GM23338 (cell line): Measurements from ENCODE around the gene KCNIP3. TPM values are rescaled to one million over a fixed set of nuclear protein-coding genes. Genes with fewer than 3 reads are reported as not detected.

ENCODE experiments used
- ATAC-seq: fragments of 200-7000 bp; cut with Tn5 transposase; 3 replicates; pipeline ENCODE4 v1.9.1; 2020
- DNase-seq: peaks from one replicate; pipeline ENCODE4 v3.0.0-alpha.2; 2015; ENCODE audit warnings: low spot score
- H2AFZ ChIP-seq: fragments of 200-600 bp; sonication (generic); 2 replicates; pipeline ENCODE4 v1.8.0; 2016; ENCODE audit warnings: antibody characterized with exemption, mild to moderate bottlenecking, moderate library complexity
- H3F3A ChIP-seq: fragments of 200-600 bp; sonication (generic); replicated peaks from 2 replicates; pipeline ENCODE4 v1.8.0; 2017; ENCODE audit warnings: antibody characterized with exemption, mixed run types, low read depth
- H3K27ac ChIP-seq: fragments of 200-600 bp; sonication (generic); 2 replicates; pipeline ENCODE4 v1.6.1; 2016; ENCODE audit warnings: low read depth
- H3K27me3 ChIP-seq: fragments of 200-600 bp; sonication (generic); 2 replicates; pipeline ENCODE4 v1.8.0; 2016; ENCODE audit warnings: mild to moderate bottlenecking, mixed run types, moderate library complexity; ENCODE audit not compliant: insufficient read depth
- H3K36me3 ChIP-seq: fragments of 200-600 bp; sonication (generic); 2 replicates; pipeline ENCODE4 v1.8.0; 2016; ENCODE audit warnings: mild to moderate bottlenecking; ENCODE audit not compliant: insufficient read depth
- H3K4me1 ChIP-seq: fragments of 200-600 bp; sonication (generic); 2 replicates; pipeline ENCODE4 v1.8.0; 2016; ENCODE audit warnings: mild to moderate bottlenecking, moderate library complexity; ENCODE audit not compliant: insufficient read depth
- H3K4me2 ChIP-seq: fragments of 200-600 bp; sonication (generic); 2 replicates; pipeline ENCODE4 v1.7.1; 2017; ENCODE audit warnings: mixed run types
- H3K4me3 ChIP-seq: fragments of 200-600 bp; sonication (generic); 2 replicates; pipeline ENCODE4 v1.6.1; 2016; ENCODE audit warnings: mixed run types
- H3K79me2 ChIP-seq: fragments of 200-600 bp; sonication (generic); replicated peaks from 2 replicates; pipeline ENCODE4 v1.8.0; 2017; ENCODE audit warnings: mild to moderate bottlenecking; ENCODE audit not compliant: insufficient read depth
- H3K9me2 ChIP-seq: fragments of 200-600 bp; sonication (generic); 2 replicates; pipeline ENCODE4 v1.8.0; 2017; ENCODE audit not compliant: insufficient read depth
- H4K20me1 ChIP-seq: fragments of 200-600 bp; sonication (generic); replicated peaks from 2 replicates; pipeline ENCODE4 v1.8.0; 2017; ENCODE audit warnings: mild to moderate bottlenecking; ENCODE audit not compliant: insufficient read depth
- H3K27ac Mint-ChIP-seq: 2 replicates; pipeline ENCODE4 v1.8.0; 2020; ENCODE audit warnings: inconsistent platforms, mild to moderate bottlenecking, moderate library complexity, mixed read lengths
- H3K27me3 Mint-ChIP-seq: 3 replicates; pipeline ENCODE4 v1.8.0; 2022; ENCODE audit warnings: low read depth, mild to moderate bottlenecking, moderate library complexity, mixed read lengths, inconsistent platforms; ENCODE audit not compliant: insufficient read depth, poor library complexity
- H3K36me3 Mint-ChIP-seq: 3 replicates; pipeline ENCODE4 v1.8.0; 2021; ENCODE audit warnings: low read depth, mild to moderate bottlenecking, inconsistent platforms, moderate library complexity, mixed read lengths
- H3K4me1 Mint-ChIP-seq: 3 replicates; pipeline ENCODE4 v1.8.0; 2020; ENCODE audit warnings: mild to moderate bottlenecking, inconsistent platforms, mixed read lengths
- H3K4me3 Mint-ChIP-seq: 3 replicates; pipeline ENCODE4 v1.8.0; 2021; ENCODE audit warnings: moderate library complexity, mild to moderate bottlenecking, inconsistent platforms, mixed read lengths
- H3K9me3 Mint-ChIP-seq: 3 replicates; pipeline ENCODE4 v1.8.0; 2020; ENCODE audit warnings: moderate library complexity, mild to moderate bottlenecking, inconsistent platforms, mixed read lengths
- CREB1 ChIP-seq: fragments of 250-450 bp; sonication (Bioruptor Pico); IDR thresholded peaks from 2 replicates; pipeline ENCODE4 v1.5.0; 2020; ENCODE audit warnings: low read depth, mild to moderate bottlenecking, moderate library complexity
- CTCF ChIP-seq, 2 experiments: fragments of 200-600 bp in 1 of 2; sonication (generic) in 1 of 2; conservative IDR thresholded peaks; 2 replicates each; pipeline versions ENCODE4 v1.5.1 to v1.6.1; 2016 to 2017; ENCODE audit warnings: antibody characterized with exemption in 2 of 2, low read depth in 2 of 2, mild to moderate bottlenecking in 2 of 2, moderate library complexity in 1 of 2
- ETS1 ChIP-seq: IDR thresholded peaks from 2 replicates; pipeline ENCODE4 v1.6.1; 2016; ENCODE audit warnings: antibody characterized with exemption
- EZH2phosphoT487 ChIP-seq: fragments of 200-600 bp; sonication (generic); IDR thresholded peaks from one replicate; pipeline ENCODE4 v1.8.1; 2018; ENCODE audit warnings: antibody characterized with exemption; ENCODE audit not compliant: unreplicated experiment
- NANOG ChIP-seq: IDR thresholded peaks from 2 replicates; pipeline ENCODE4 v1.6.1; 2016; ENCODE audit warnings: antibody characterized with exemption, borderline replicate concordance
- POLR2AphosphoS5 ChIP-seq: IDR thresholded peaks from 2 replicates; pipeline ENCODE4 v1.6.1; 2016; ENCODE audit warnings: antibody characterized with exemption, low read depth
- REST ChIP-seq: IDR thresholded peaks from one replicate; pipeline ENCODE4 v1.6.1; 2018; ENCODE audit warnings: antibody characterized with exemption; ENCODE audit not compliant: unreplicated experiment
- ZNF331 ChIP-seq: fragments of 250-450 bp; sonication (Bioruptor Pico); IDR thresholded peaks from 2 replicates; pipeline ENCODE4 v1.5.0; 2020; ENCODE audit warnings: low read depth, mild to moderate bottlenecking, moderate library complexity
- polyA plus RNA-seq: library from polyadenylated mRNA; unstranded; fragments of >200 nt; fragmentation: Nextera tagmentation; extraction: Ambion mirVana; gene quantifications from 2 replicates; pipeline ENCODE4 v1.2.1, GENCODE V29; 2016
- total RNA-seq: library from RNA; depleted of rRNA; stranded (reverse); fragments of >200 nt; shearing (Covaris generic); gene quantifications from 2 replicates; pipeline ENCODE4 v1.2.3, GENCODE V29; 2014

The KCNIP3 gene
- total and polyA plus RNA-seq, 2 experiments from 2014 or later: 0.32 to 0.83 TPM

- Histone ChIP-seq H3K79me2 (no peaks in the 10 kb centered on the region), H3K27ac (no peak overlapping the region), H3K4me1 (no peaks in the 10 kb centered on the region), H2AFZ (no peak overlapping the region), H3K36me3 (no peaks in the 10 kb centered on the region), H3K27me3 (no peaks in the 10 kb centered on the region), H4K20me1 (no peaks in the 10 kb centered on the region), H3K9me2 (peaks cover 3% of the 10 kb centered on the region; the same call in 1 of the 2 replicates), H3K4me3 (no peak overlapping the region), H3K4me2 (no peak overlapping the region), H3F3A (no peaks in the 10 kb centered on the region)
- Mint-ChIP-seq H3K4me3 (no peak overlapping the region), H3K4me1 (peaks cover 3% of the 10 kb centered on the region; the same call in 1 of the 3 replicates), H3K36me3 (no peaks in the 10 kb centered on the region), H3K27me3 (peaks cover 8% of the 10 kb centered on the region), H3K27ac (no peak overlapping the region), H3K9me3 (no peaks in the 10 kb centered on the region; the same call in 1 of the 3 replicates)
- TF ChIP-seq POLR2AphosphoS5: no peak
- no peak for TF ChIP-seq ETS1
- TF ChIP-seq CTCF (conservative IDR thresholded peaks at IDR 0.05; ENCODE audit: low read depth in 2 of 2): peak; percentile 59 to 72
- ATAC-seq (peak; percentile 83), DNase-seq (peak; percentile 88)
Observed at GRCh38 chr2:95323347-95324155, 26.4 kb downstream of the KCNIP3 start.

- H3K27ac Mint-ChIP-seq: no peak overlapping the region
- TF ChIP-seq REST (no peak), CTCF (conservative IDR thresholded peaks at IDR 0.05; ENCODE audit: low read depth in 2 of 2) (no peak), CREB1 (CRISPR knock-in tag) (no peak), ZNF331 (no peak), EZH2phosphoT487 (no peak), POLR2AphosphoS5 (no peak), NANOG (no peak), ETS1 (no peak)
Observed at GRCh38 chr2:95325026-95325425, 27.9 kb downstream of the KCNIP3 start.

More at GRCh38 chr2:95325026-95325425, 27.9 kb downstream of the KCNIP3 start:
- no peak overlapping the region for H3K4me2 ChIP-seq
- H3K4me3 Mint-ChIP-seq: no peak overlapping the region
- no peaks in the 10 kb centered on the region for H3K4me1 ChIP-seq
- H3K4me1 Mint-ChIP-seq: peaks cover 3% of the 10 kb centered on the region; the same call in 1 of the 3 replicates
- no peaks in the 10 kb centered on the region for H3K36me3 ChIP-seq
- H3F3A ChIP-seq: no peaks in the 10 kb centered on the region
- H3K27ac ChIP-seq: no peak overlapping the region
- H3K36me3 Mint-ChIP-seq: no peaks in the 10 kb centered on the region
- H3K27me3 Mint-ChIP-seq: peaks cover 5% of the 10 kb centered on the region
- DNase-seq: no peak
- no peak overlapping the region for H2AFZ ChIP-seq
- H3K9me3 Mint-ChIP-seq: no peaks in the 10 kb centered on the region; the same call in 1 of the 3 replicates
- H4K20me1 ChIP-seq: no peaks in the 10 kb centered on the region
- H3K79me2 ChIP-seq: no peaks in the 10 kb centered on the region
- peaks cover 3% of the 10 kb centered on the region; the same call in 1 of the 2 replicates for H3K9me2 ChIP-seq
- no peak overlapping the region for H3K4me3 ChIP-seq
- ATAC-seq: no peak
- H3K27me3 ChIP-seq: no peaks in the 10 kb centered on the region
